HCT116 (cell line): Measurements from ENCODE around the gene PDSS2.
"Not testable (repeated sequence)": the region's sequence is repeated elsewhere in the genome, so short reads cannot be mapped to it uniquely, and the experiment has no call there.

Source experiments
- CTCF ChIP-seq, 3 experiments: fragments of 200-600 bp in 1 of 3; sonication (generic) in 1 of 3; IDR thresholded peaks in 2 of 3; conservative IDR thresholded peaks in 1 of 3; 2 replicates each; pipeline ENCODE4 v1.5.1; 2012 to 2017; ENCODE audit warnings: low read depth in 2 of 3, low read length in 2 of 3, antibody characterized with exemption in 1 of 3, borderline replicate concordance in 1 of 3, control low read depth in 1 of 3, mild to moderate bottlenecking in 1 of 3, mixed read lengths in 1 of 3, mixed run types in 1 of 3, moderate library complexity in 1 of 3; ENCODE audit not compliant: insufficient read depth in 1 of 3
- EZH2 ChIP-seq: fragments of 200-600 bp; sonication (generic); IDR thresholded peaks from 2 replicates; pipeline ENCODE4 v1.6.1; 2017; ENCODE audit warnings: antibody characterized with exemption, mixed run types
- EZH2phosphoT487 ChIP-seq: fragments of 200-600 bp; IDR thresholded peaks from 2 replicates; pipeline ENCODE4 v1.6.1; 2018; ENCODE audit warnings: antibody characterized with exemption, borderline replicate concordance
- JUND ChIP-seq: IDR thresholded peaks from 2 replicates; pipeline ENCODE4 v1.6.1; 2012
- POLR2A ChIP-seq: IDR thresholded peaks from 2 replicates; pipeline ENCODE4 v1.7.0; 2011; ENCODE audit warnings: borderline replicate concordance; ENCODE audit not compliant: insufficient read depth, insufficient read length; ENCODE audit errors: extremely low read depth
- POLR2AphosphoS5 ChIP-seq: IDR thresholded peaks from 2 replicates; pipeline ENCODE4 v1.6.1; 2011; ENCODE audit warnings: mild to moderate bottlenecking, low read depth, low read length, moderate library complexity
- RAD21 ChIP-seq: IDR thresholded peaks from 2 replicates; pipeline ENCODE4 v1.6.1; 2012; ENCODE audit warnings: low read depth, mild to moderate bottlenecking
- REST ChIP-seq: IDR thresholded peaks from 2 replicates; pipeline ENCODE4 v1.6.1; 2012; ENCODE audit warnings: low read depth
- SIN3A ChIP-seq: IDR thresholded peaks from 2 replicates; pipeline ENCODE4 v1.6.1; 2012; ENCODE audit warnings: low read depth
- SP1 ChIP-seq: IDR thresholded peaks from 2 replicates; pipeline ENCODE4 v1.6.1; 2012; ENCODE audit warnings: low read depth
- ZFX ChIP-seq: fragments of 450-650 bp; IDR thresholded peaks from 2 replicates; pipeline ENCODE4 v1.6.1; 2017
- ZNF274 ChIP-seq: fragments of 200-500 bp; sonication (Bioruptor generic); IDR thresholded peaks from 2 replicates; pipeline ENCODE4 v1.6.1; 2014; ENCODE audit warnings: mild to moderate bottlenecking, low read depth, low read length, inconsistent platforms

GRCh38 chr6:107164299-107164698 lies 295.1 kb downstream of the PDSS2 start:
- TF ChIP-seq CTCF (IDR thresholded peaks at IDR 0.05 in 2 of 3, conservative IDR thresholded peaks at IDR 0.05 in 1 of 3; ENCODE audit: borderline replicate concordance in 1 of 3, insufficient read depth in 1 of 3, low read depth in 2 of 3, low read length in 2 of 3); EZH2; RAD21; REST; JUND; ZFX; EZH2phosphoT487; SP1; SIN3A; POLR2AphosphoS5; POLR2A; ZNF274: not testable (repeated sequence)
